ENCODE measurements around the gene IRF8.

IRF8 gene

GRCh38 chr16:85861095-85861825 lies 37.7 kb upstream of the IRF8 start:
- H2AFZ ChIP-seq: no peak overlapping the region
- no peaks in the 10 kb centered on the region for H3K79me2 ChIP-seq
- no peaks in the 10 kb centered on the region for H3K9me3 ChIP-seq (ENCODE audit: control insufficient read depth, low read length)
- no peaks in the 10 kb centered on the region for H3K4me1 ChIP-seq
- H3K36me3 ChIP-seq (ENCODE audit: control insufficient read depth, insufficient read depth, low read length): no peaks in the 10 kb centered on the region
- H3K4me2 ChIP-seq (ENCODE audit: low read length): no peak overlapping the region
- no peaks in the 10 kb centered on the region for H3K27me3 ChIP-seq (ENCODE audit: control insufficient read depth, insufficient read depth, low read length)
- H3K4me3 ChIP-seq (ENCODE audit: low read depth, low read length): no peak overlapping the region
- TF ChIP-seq CTCF (IDR thresholded peaks at IDR 0.05): no peak
- H3K9ac ChIP-seq: no peak overlapping the region
- H3K27ac ChIP-seq: no peak overlapping the region

- no peaks in the 10 kb centered on the region for H3K4me1 ChIP-seq
- H3K4me2 ChIP-seq (ENCODE audit: low read length): no peak overlapping the region
- no peak overlapping the region for H3K27ac ChIP-seq
- H3K36me3 ChIP-seq (ENCODE audit: control insufficient read depth, insufficient read depth, low read length): no peaks in the 10 kb centered on the region
- H3K79me2 ChIP-seq: no peaks in the 10 kb centered on the region
- TF ChIP-seq CTCF (IDR thresholded peaks at IDR 0.05): no peak
- no peaks in the 10 kb centered on the region for H3K27me3 ChIP-seq (ENCODE audit: control insufficient read depth, insufficient read depth, low read length)
- H3K4me3 ChIP-seq (ENCODE audit: low read depth, low read length): no peak overlapping the region
- H3K9me3 ChIP-seq (ENCODE audit: control insufficient read depth, low read length): no peaks in the 10 kb centered on the region
- H3K9ac ChIP-seq: no peak overlapping the region
- no peak overlapping the region for H2AFZ ChIP-seq
Observed at GRCh38 chr16:85862476-85863383, 36.2 kb upstream of the IRF8 start.

GRCh38 chr16:85863384-85863774 lies 35.6 kb upstream of the IRF8 start:
- Histone ChIP-seq H3K4me1 (no peaks in the 10 kb centered on the region), H3K9ac (no peak overlapping the region), H3K27ac (no peak overlapping the region), H3K36me3 (ENCODE audit: control insufficient read depth, insufficient read depth, low read length) (no peaks in the 10 kb centered on the region), H3K27me3 (ENCODE audit: control insufficient read depth, insufficient read depth, low read length) (no peaks in the 10 kb centered on the region), H3K79me2 (no peaks in the 10 kb centered on the region), H3K4me2 (ENCODE audit: low read length) (no peak overlapping the region), H3K9me3 (ENCODE audit: control insufficient read depth, low read length) (no peaks in the 10 kb centered on the region), H3K4me3 (ENCODE audit: low read depth, low read length) (no peak overlapping the region), H2AFZ (no peak overlapping the region)
- no peak for TF ChIP-seq CTCF (IDR thresholded peaks at IDR 0.05)

- TF ChIP-seq CTCF (IDR thresholded peaks at IDR 0.05): no peak
- Histone ChIP-seq H3K27ac (no peak overlapping the region), H3K4me3 (ENCODE audit: low read depth, low read length) (no peak overlapping the region), H3K9ac (no peak overlapping the region), H3K4me2 (ENCODE audit: low read length) (no peak overlapping the region), H3K79me2 (no peaks in the 10 kb centered on the region), H3K27me3 (ENCODE audit: control insufficient read depth, insufficient read depth, low read length) (no peaks in the 10 kb centered on the region), H3K4me1 (no peaks in the 10 kb centered on the region), H3K9me3 (ENCODE audit: control insufficient read depth, low read length) (no peaks in the 10 kb centered on the region), H3K36me3 (ENCODE audit: control insufficient read depth, insufficient read depth, low read length) (no peaks in the 10 kb centered on the region), H2AFZ (no peak overlapping the region)
Observed at GRCh38 chr16:85864965-85865364, 34.0 kb upstream of the IRF8 start.

Measured in parathyroid adenoma (tissue), 2 donors.